ENCODE measurements around the gene NIN.

NIN gene

DNA sequence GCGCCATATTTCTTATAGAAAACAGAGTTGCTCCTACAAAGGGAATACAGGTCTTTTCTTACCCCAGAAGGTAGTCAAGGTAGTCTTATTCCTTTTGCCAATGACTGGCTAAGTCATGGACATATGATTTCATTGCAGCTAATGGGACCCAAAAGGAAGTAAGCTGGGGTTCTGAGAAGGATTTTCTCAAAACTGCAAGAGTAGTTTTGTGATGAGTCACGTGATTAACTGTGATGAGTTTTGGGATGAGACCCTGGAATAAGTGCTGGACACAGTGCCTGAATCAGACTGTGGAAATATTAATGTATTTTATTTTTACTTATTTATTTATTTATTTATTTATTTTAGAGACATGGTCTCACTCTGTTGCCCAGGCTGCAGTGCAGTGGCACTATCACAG, 13.4 kb upstream of the NIN start:
- TF ChIP-seq, protein P1, sequence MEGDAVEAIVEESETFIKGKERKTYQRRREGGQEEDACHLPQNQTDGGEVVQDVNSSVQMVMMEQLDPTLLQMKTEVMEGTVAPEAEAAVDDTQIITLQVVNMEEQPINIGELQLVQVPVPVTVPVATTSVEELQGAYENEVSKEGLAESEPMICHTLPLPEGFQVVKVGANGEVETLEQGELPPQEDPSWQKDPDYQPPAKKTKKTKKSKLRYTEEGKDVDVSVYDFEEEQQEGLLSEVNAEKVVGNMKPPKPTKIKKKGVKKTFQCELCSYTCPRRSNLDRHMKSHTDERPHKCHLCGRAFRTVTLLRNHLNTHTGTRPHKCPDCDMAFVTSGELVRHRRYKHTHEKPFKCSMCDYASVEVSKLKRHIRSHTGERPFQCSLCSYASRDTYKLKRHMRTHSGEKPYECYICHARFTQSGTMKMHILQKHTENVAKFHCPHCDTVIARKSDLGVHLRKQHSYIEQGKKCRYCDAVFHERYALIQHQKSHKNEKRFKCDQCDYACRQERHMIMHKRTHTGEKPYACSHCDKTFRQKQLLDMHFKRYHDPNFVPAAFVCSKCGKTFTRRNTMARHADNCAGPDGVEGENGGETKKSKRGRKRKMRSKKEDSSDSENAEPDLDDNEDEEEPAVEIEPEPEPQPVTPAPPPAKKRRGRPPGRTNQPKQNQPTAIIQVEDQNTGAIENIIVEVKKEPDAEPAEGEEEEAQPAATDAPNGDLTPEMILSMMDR (IDR thresholded peaks at IDR 0.05; ENCODE audit: low read depth, low read length), result no peak
- DNase-seq (ENCODE audit: low read depth, low spot score), result no peak
- no peak overlapping the region for H3K4me3 ChIP-seq (ENCODE audit: low read depth, low read length)
- in situ Hi-C loops (cut with HindIII; ENCODE audit: low sequenced_read_pairs), result no loop called here

DNA sequence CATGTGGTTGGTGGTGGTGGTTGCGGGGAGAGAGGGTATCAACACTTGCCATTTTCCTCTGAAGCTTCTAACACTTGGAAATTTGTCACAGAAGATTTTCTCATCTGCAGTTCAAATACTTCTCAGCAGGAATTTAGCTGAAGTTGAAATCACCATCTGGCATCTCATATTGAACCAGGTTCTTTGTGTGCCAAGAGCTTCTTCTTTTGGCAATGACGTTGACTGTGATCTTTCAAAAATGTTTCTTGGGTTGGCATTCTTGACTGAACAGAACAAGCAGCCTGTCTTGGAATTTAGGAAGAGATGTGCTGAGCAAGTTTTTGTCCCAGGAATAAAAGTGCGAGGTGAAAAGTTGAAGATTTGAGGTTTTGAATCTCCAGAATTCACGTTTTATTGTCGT, 8.7 kb upstream of the NIN start:
- H3K4me3 ChIP-seq (ENCODE audit: low read depth, low read length), result no peak overlapping the region
- in situ Hi-C loops (cut with HindIII; ENCODE audit: low sequenced_read_pairs), result no loop called here
- TF ChIP-seq, protein P1 (IDR thresholded peaks at IDR 0.05; ENCODE audit: low read depth, low read length), result no peak
- no peak for DNase-seq (ENCODE audit: low read depth, low spot score)

DNA sequence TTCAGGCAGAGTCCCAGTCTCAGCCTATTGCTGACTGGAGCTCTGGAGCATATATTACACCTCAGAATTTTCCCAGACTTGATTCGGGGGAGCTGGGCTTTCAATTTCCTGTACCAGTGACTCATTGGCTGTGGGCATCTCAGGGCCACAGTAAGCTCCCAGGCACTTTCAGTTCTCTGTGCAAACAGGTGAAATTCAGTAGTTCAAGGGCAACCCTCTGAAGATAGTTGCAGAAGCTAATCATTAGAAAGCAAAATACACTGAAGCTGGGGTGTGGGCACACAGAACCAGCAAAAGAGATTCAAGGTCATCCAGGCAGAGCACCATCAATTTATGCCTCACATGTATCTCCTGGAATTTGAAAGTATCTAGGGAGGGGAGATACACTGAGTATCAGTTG, 8.1 kb upstream of the NIN start:
- in situ Hi-C loops (cut with HindIII; ENCODE audit: low sequenced_read_pairs), result no loop called here
- TF ChIP-seq, protein P1 (IDR thresholded peaks at IDR 0.05; ENCODE audit: low read depth, low read length), result no peak
- no peak overlapping the region for H3K4me3 ChIP-seq (ENCODE audit: low read depth, low read length)
- DNase-seq (ENCODE audit: low read depth, low spot score), result no peak

DNA sequence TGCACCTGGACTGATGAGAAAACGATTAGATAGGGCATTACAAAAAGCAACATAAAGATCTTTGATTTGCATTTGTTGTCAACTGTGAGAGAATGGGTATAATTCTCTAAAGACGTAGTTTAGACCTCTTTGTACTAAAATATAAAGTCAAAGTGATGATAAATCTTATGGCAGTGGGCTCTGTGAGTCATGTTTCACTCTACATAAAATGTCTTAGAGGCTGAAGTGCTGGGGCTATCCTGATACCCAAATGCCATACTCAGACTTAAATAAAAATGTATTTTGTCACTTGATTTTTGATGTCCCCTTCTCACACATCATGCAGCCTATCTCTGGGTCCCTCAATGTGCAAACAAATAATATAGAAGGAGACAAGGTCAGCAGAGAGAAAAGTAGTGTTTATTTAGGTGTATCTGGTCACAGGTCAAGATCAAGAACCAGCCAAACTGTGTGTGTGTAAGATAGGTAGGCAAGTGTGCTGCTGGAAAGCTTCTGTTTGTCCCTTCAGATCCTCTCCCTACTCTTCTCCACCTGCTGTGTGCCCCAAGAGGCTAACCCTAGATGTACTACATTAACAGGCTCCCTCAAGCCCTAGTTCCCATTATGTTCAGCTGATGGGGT, 7.0 kb upstream of the NIN start:
- in situ Hi-C loops (cut with HindIII; ENCODE audit: low sequenced_read_pairs), result no loop called here
- TF ChIP-seq, protein P1 (IDR thresholded peaks at IDR 0.05; ENCODE audit: low read depth, low read length), result no peak
- DNase-seq (ENCODE audit: low read depth, low spot score), result no peak
- no peak overlapping the region for H3K4me3 ChIP-seq (ENCODE audit: low read depth, low read length)

DNA sequence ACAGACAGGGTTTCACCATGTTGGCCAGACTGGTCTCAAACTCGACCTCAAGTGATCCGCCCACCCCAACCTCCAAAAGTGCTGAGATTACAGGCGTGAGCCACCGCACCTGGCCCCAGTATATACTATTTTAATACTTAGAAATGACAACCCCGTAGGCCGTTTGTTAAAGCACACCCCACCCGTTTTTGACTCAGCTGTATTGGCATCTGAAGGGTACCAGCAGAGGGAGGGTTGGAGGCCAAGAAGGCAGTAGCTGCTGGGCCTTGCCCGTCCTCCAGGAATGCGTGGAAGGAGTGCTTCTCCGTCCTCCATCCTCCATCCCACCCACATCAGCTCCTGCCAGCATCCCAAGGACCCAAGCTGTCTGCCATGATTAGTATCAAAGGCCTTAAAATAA, 6.3 kb upstream of the NIN start:
- DNase-seq (ENCODE audit: low read depth, low spot score), result no peak
- H3K4me3 ChIP-seq (ENCODE audit: low read depth, low read length), result no peak overlapping the region
- TF ChIP-seq, protein P1 (IDR thresholded peaks at IDR 0.05; ENCODE audit: low read depth, low read length), result no peak
- in situ Hi-C loops (cut with HindIII; ENCODE audit: low sequenced_read_pairs), result no loop called here

DNA sequence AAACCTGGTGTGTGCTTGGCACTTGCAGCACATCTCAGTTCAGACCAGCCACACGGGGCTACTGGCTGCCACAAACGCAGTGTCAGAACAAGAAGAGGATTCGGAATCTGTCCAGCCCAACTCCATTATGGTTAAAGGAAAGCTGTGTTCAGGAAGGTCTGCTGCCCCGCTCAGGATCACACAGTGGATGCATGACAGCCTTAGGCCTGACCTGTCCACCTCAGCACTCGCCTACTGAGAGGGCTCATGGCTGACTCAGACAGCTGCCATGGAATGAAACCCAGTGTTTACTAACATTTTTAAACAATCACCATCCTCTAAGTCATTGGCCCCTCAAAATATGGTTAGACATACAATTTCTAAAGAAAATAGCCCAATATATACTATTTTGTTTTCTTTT, 5.6 kb upstream of the NIN start:
- in situ Hi-C loops (cut with HindIII; ENCODE audit: low sequenced_read_pairs), result no loop called here
- peak; percentile 16 for DNase-seq (ENCODE audit: low read depth, low spot score)
- no peak overlapping the region for H3K4me3 ChIP-seq (ENCODE audit: low read depth, low read length)
- TF ChIP-seq, protein P1 (IDR thresholded peaks at IDR 0.05; ENCODE audit: low read depth, low read length), result no peak

DNA sequence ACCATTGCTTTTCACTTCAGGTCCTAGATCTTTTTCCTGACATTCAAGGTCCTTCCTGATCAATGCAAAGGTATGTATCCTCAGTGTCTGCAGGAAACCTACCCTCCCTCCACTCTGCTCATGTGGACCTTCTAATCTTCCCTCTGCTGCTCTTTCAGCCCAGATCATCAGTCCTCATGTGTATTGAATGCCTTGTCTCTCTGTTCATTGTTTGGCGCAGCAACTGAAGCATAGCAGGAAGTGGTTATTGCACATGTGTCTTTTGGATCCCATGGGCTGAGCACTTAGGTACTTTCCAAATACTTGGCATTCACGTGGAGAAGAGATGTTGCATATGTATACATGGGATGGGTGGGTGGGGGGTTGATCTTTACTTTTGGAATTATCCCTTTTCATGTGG, 4.3 kb upstream of the NIN start:
- no peak for DNase-seq (ENCODE audit: low read depth, low spot score)
- TF ChIP-seq, protein P1 (IDR thresholded peaks at IDR 0.05; ENCODE audit: low read depth, low read length), result no peak

More for the DNA sequence above, 4.3 kb upstream of the NIN start:
- in situ Hi-C loops (cut with HindIII; ENCODE audit: low sequenced_read_pairs), result no loop called here
- H3K4me3 ChIP-seq (ENCODE audit: low read depth, low read length), result no peak overlapping the region

All from astrocyte of the spinal cord (primary cell).